HG02870 (cell line): Measurements from ENCODE around the gene MCC.

Experiments
- ATAC-seq: cut with Tn5 transposase; IDR thresholded peaks from one replicate; pipeline ENCODE4 v1.9.1; 2021; ENCODE audit warnings: mild to moderate bottlenecking, moderate library complexity; ENCODE audit not compliant: unreplicated experiment

Gene MCC

GRCh38 chr5:113161806-113162205 lies 326.4 kb downstream of the MCC start:
- no peak for ATAC-seq

DNA sequence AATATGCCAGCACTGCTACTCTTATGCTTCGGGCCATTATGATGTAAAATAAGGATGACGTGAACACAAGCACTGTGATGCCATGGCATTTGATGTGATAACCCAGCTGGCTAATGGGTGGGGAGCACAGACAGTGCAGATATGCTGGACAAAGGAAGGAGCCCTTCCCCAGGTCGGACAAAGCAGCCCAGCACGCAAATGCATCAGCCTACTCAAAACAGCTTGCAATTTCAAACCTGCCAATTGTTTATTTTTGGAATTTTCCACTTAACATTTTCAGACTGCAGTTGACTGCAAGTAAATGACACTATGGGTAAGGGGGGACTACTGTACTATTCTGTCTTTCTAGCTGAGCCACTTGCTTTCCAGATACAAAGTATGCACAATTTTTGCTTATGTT lies 330.4 kb downstream of the MCC start:
- ATAC-seq: no peak

- ATAC-seq: no peak
Observed at GRCh38 chr5:113156271-113156877, 331.9 kb downstream of the MCC start.

DNA sequence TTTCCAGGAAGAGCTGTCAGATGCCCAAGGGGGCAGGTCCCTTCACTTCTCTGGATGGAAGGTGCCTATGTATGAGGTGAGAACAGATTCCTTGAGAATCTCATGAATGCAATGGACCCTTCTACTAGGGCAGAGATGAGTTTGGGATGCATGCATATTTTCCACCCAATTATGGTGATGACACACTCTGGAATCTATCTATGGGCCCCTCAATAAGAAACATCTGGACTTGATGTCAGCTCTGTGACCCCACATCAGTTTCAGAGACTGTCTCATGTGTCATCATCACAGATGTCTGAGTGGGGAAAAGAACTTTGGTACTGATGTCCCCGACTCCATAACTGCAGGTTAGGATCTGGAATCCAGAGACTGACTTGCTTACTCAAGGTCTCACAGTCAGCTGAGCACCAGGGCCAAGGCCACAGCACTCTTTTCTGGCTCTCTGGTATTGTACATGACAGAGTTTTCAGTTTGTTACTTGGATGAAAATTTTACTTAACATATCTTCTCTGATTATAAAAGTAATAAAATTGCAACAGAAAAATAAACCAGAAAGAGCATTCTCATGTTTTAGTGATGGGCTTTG lies 334.6 kb downstream of the MCC start:
- no peak for ATAC-seq

DNA sequence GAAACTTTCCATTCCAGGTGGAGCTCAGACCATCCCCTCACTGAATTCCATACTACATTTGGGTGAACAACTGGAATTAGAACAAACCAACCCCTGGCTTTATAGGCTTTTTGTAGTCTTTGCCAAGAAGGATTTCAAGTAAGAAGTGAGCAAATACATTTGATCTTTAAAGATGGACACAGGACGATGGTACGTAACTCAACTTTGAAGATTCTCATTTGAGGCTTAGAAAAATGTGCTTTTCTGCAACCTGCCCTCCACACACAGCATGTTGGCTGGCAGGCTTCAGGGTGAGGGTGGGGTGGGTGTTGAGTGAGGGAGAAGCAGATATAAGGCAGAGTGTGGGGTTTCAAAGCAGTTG lies 335.9 kb downstream of the MCC start:
- ATAC-seq: no peak

DNA sequence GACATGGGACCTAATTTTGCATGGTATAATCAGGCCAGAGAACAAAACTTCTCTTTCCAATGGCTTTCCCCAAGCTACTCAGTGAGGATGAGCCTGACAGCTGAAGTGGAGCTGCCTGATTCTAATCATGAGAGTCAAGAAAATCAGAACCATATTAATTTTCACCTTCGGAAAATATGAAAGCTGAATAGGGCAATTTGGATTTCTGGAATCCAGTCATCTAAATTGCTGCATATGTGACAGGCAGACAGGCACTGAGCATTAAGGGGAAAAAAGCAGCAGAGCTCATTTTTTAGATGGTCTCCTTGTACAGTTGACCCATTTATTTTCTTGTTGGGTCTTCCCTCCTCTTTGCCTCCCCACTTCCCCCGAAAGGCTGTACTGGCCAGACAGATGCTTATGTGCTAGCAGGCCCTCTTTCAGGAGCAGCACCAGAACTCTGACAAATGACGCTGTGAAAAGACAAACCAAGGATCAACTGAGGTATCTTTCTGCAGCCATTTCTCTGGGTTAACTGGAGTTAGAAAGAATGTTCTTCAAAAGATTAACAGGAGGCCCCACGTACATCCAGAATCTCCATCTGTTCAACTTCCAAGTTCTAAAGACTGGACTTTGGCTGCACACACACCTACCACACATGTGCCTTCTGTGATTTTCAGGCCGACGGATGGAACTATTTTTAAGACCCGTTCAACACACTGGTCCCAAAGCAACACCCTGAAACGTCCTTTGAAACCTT lies 336.4 kb downstream of the MCC start:
- no peak for ATAC-seq

- ATAC-seq: no peak
Observed at GRCh38 chr5:113150821-113151220, 337.4 kb downstream of the MCC start.

- ATAC-seq: no peak
Observed at GRCh38 chr5:113150221-113150620, 338.0 kb downstream of the MCC start.

- ATAC-seq: no peak
Observed at GRCh38 chr5:113147537-113147936, 340.7 kb downstream of the MCC start.

DNA sequence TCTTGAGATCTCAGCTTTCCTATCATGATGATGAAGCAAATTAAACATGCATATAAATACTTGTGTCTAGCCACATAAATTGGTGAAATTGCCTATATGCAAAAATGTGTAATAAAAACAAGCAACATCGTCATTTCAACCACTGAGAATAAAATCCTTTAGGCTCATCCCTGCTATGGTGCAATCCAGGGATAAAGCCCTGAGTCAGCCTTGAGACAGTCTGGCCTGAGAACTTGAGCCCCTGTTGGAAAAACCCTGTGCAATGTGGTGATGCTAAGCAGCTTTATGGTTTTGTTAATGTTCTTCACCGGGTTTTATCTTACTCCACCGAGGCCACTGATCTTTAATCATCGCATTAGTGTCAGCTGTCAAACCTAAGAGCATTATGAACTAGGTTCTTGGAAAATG lies 341.1 kb downstream of the MCC start:
- no peak for ATAC-seq

DNA sequence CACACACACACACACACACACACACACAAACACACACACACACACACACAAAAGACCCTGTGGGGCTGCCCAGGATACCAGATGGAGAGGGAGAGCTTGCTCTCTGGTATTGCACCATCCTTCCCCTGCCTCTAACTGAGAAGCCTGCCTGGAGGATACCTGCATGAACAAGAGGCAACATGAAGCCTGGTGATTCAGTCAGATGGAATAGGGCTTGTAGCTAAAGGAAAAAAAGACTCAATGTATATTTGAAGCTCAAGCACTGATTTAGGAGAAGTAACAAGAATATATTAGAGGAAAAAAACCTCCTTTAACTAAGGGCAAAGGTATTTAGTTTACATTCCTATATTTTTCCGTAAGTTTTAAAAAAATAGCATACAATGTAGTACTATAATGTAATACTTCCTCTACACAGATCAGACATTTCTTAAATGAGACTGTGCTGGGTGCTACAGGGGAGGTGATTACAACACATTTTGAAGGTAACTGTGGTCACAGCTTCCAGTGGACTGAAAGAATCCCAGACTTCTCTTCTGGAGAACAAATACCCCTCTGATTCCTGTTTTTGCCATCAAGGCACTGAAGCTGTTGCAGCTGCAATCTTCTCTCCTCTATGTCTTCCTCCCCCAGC lies 342.4 kb downstream of the MCC start:
- ATAC-seq: no peak

- ATAC-seq: no peak
Observed at GRCh38 chr5:113142186-113142585, 346.1 kb downstream of the MCC start.

- no peak for ATAC-seq
Observed at GRCh38 chr5:113140837-113141671, 347.2 kb downstream of the MCC start.

GRCh38 chr5:113133211-113133975 lies 354.9 kb downstream of the MCC start:
- ATAC-seq: no peak

GRCh38 chr5:113132564-113132963 lies 355.7 kb downstream of the MCC start:
- ATAC-seq: no peak

DNA sequence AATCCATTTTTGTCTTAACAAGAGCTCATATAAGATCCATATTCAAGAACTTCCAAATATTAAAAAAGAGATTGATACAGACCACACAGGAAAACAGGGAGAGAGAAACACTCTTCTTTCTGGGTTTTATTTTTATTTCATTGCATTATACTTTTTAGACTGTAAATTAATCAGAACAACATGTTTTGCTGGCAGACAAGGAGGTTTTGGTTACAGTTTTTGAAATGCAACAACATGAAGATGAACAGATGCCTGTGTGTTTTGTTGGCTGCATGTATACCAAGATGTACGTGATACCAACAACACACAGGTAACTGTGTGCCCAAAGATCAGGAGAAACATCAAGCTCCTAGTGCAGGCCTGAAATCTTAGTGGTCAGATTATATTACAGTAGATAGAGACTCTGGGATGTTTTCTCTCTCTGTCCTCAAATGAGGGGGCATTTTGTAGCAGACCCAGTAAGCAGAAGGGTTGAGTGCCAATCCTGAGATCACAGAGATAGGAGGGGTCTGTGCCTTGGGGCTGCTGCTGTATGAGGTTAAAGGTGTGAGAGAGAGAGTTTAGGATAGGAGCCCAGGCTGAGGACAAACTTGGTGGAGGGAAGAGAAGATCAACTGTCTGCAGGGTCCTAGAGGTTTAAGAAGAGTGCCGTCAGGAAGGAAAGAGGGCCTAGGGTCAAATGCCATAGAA lies 359.5 kb downstream of the MCC start:
- no peak for ATAC-seq

GRCh38 chr5:113128082-113128481 lies 360.2 kb downstream of the MCC start:
- ATAC-seq: no peak

DNA sequence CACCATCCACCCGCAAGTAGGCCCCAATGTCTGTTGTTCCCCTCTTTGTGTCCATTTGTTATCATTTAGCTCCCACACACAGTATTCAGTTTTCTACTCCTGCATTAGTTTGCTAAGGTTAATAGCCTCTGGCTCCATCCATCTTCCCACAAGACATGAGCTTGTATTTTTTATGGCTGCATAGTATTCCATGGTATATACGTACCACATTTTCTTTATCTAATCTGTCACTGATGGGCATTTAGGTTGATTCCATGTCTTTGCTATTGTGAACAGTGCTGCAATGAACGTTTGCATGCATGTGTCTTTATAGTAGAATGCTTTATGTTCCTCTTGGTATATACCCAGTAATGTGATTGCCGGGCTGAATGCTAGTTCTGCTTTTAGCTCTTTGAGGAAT lies 361.2 kb downstream of the MCC start:
- ATAC-seq: no peak

DNA sequence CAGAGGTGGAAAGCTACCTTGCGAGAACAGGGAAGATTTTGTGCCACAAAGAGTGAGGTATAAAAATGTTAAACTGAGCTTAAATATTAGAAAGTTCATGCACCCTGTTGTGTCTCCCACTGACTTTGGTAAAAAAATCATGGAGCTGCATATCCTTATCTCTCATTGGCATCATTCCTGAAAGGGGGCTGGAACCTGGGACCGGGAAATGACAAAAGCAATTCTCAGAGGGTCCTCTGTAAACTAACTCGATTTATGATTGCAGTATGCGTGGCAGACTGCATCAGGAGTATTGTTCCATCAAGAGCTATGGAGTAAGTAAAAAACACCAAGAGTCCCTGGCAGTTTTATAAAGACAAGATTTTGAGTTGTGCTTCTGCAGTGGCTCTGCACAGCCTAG lies 362.9 kb downstream of the MCC start:
- no peak for ATAC-seq

DNA sequence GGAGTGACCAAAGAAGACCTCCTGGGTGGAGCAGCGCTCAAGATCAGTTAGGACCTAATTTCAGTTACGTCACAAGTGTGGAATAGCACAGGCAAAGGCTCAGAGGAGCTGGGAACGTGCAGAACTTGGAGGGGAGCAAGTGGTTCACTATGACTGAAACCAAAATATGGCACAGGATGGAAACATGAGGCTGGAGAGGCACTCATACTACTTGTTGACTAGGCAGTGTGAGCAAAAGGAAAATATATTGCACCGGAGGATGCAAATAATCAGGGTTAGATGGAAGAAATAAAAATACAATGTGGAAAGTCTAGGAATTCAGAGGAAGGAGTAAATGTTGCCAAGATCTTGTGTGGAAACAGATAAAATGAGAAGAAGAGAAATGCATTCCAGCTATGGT lies 363.3 kb downstream of the MCC start:
- ATAC-seq: no peak
